GM23338 (cell line): ENCODE data around the gene MAST3. TPM values are rescaled to one million over a fixed set of nuclear protein-coding genes. Genes with fewer than 3 reads are reported as not detected.
A peak's percentile ranks its signal among the peaks of the same experiment; 100 is the strongest.

ENCODE experiments used
- ATAC-seq: fragments of 200-7000 bp; cut with Tn5 transposase; 3 replicates; pipeline ENCODE4 v1.9.1; 2020
- DNase-seq: peaks from one replicate; pipeline ENCODE4 v3.0.0-alpha.2; 2015; ENCODE audit warnings: low spot score
- H2AFZ ChIP-seq: fragments of 200-600 bp; sonication (generic); 2 replicates; pipeline ENCODE4 v1.8.0; 2016; ENCODE audit warnings: antibody characterized with exemption, mild to moderate bottlenecking, moderate library complexity
- H3F3A ChIP-seq: fragments of 200-600 bp; sonication (generic); replicated peaks from 2 replicates; pipeline ENCODE4 v1.8.0; 2017; ENCODE audit warnings: antibody characterized with exemption, mixed run types, low read depth
- H3K27ac ChIP-seq: fragments of 200-600 bp; sonication (generic); 2 replicates; pipeline ENCODE4 v1.6.1; 2016; ENCODE audit warnings: low read depth
- H3K27me3 ChIP-seq: fragments of 200-600 bp; sonication (generic); 2 replicates; pipeline ENCODE4 v1.8.0; 2016; ENCODE audit warnings: mild to moderate bottlenecking, mixed run types, moderate library complexity; ENCODE audit not compliant: insufficient read depth
- H3K36me3 ChIP-seq: fragments of 200-600 bp; sonication (generic); 2 replicates; pipeline ENCODE4 v1.8.0; 2016; ENCODE audit warnings: mild to moderate bottlenecking; ENCODE audit not compliant: insufficient read depth
- H3K4me1 ChIP-seq: fragments of 200-600 bp; sonication (generic); 2 replicates; pipeline ENCODE4 v1.8.0; 2016; ENCODE audit warnings: mild to moderate bottlenecking, moderate library complexity; ENCODE audit not compliant: insufficient read depth
- H3K4me2 ChIP-seq: fragments of 200-600 bp; sonication (generic); 2 replicates; pipeline ENCODE4 v1.7.1; 2017; ENCODE audit warnings: mixed run types
- H3K4me3 ChIP-seq: fragments of 200-600 bp; sonication (generic); 2 replicates; pipeline ENCODE4 v1.6.1; 2016; ENCODE audit warnings: mixed run types
- H3K79me2 ChIP-seq: fragments of 200-600 bp; sonication (generic); replicated peaks from 2 replicates; pipeline ENCODE4 v1.8.0; 2017; ENCODE audit warnings: mild to moderate bottlenecking; ENCODE audit not compliant: insufficient read depth
- H3K9me2 ChIP-seq: fragments of 200-600 bp; sonication (generic); 2 replicates; pipeline ENCODE4 v1.8.0; 2017; ENCODE audit not compliant: insufficient read depth
- H4K20me1 ChIP-seq: fragments of 200-600 bp; sonication (generic); replicated peaks from 2 replicates; pipeline ENCODE4 v1.8.0; 2017; ENCODE audit warnings: mild to moderate bottlenecking; ENCODE audit not compliant: insufficient read depth
- H3K27ac Mint-ChIP-seq: 2 replicates; pipeline ENCODE4 v1.8.0; 2020; ENCODE audit warnings: inconsistent platforms, mild to moderate bottlenecking, moderate library complexity, mixed read lengths
- H3K27me3 Mint-ChIP-seq: 3 replicates; pipeline ENCODE4 v1.8.0; 2022; ENCODE audit warnings: low read depth, mild to moderate bottlenecking, moderate library complexity, mixed read lengths, inconsistent platforms; ENCODE audit not compliant: insufficient read depth, poor library complexity
- H3K36me3 Mint-ChIP-seq: 3 replicates; pipeline ENCODE4 v1.8.0; 2021; ENCODE audit warnings: low read depth, mild to moderate bottlenecking, inconsistent platforms, moderate library complexity, mixed read lengths
- H3K4me1 Mint-ChIP-seq: 3 replicates; pipeline ENCODE4 v1.8.0; 2020; ENCODE audit warnings: mild to moderate bottlenecking, inconsistent platforms, mixed read lengths
- H3K4me3 Mint-ChIP-seq: 3 replicates; pipeline ENCODE4 v1.8.0; 2021; ENCODE audit warnings: moderate library complexity, mild to moderate bottlenecking, inconsistent platforms, mixed read lengths
- H3K9me3 Mint-ChIP-seq: 3 replicates; pipeline ENCODE4 v1.8.0; 2020; ENCODE audit warnings: moderate library complexity, mild to moderate bottlenecking, inconsistent platforms, mixed read lengths
- CREB1 ChIP-seq: fragments of 250-450 bp; sonication (Bioruptor Pico); IDR thresholded peaks from 2 replicates; pipeline ENCODE4 v1.5.0; 2020; ENCODE audit warnings: low read depth, mild to moderate bottlenecking, moderate library complexity
- EZH2 ChIP-seq: fragments of 200-600 bp; sonication (generic); IDR thresholded peaks from one replicate; pipeline ENCODE4 v1.8.0; 2017; ENCODE audit warnings: antibody characterized with exemption, mild to moderate bottlenecking, low read depth; ENCODE audit not compliant: unreplicated experiment
- EZH2phosphoT487 ChIP-seq: fragments of 200-600 bp; sonication (generic); IDR thresholded peaks from one replicate; pipeline ENCODE4 v1.8.1; 2018; ENCODE audit warnings: antibody characterized with exemption; ENCODE audit not compliant: unreplicated experiment
- JUNB ChIP-seq: IDR thresholded peaks from one replicate; pipeline ENCODE4 v1.6.1; 2016; ENCODE audit warnings: antibody characterized with exemption; ENCODE audit not compliant: unreplicated experiment
- NANOG ChIP-seq: IDR thresholded peaks from 2 replicates; pipeline ENCODE4 v1.6.1; 2016; ENCODE audit warnings: antibody characterized with exemption, borderline replicate concordance
- POLR2AphosphoS5 ChIP-seq: IDR thresholded peaks from 2 replicates; pipeline ENCODE4 v1.6.1; 2016; ENCODE audit warnings: antibody characterized with exemption, low read depth
- polyA plus RNA-seq: library from polyadenylated mRNA; unstranded; fragments of >200 nt; fragmentation: Nextera tagmentation; extraction: Ambion mirVana; gene quantifications from 2 replicates; pipeline ENCODE4 v1.2.1, GENCODE V29; 2016
- total RNA-seq: library from RNA; depleted of rRNA; stranded (reverse); fragments of >200 nt; shearing (Covaris generic); gene quantifications from 2 replicates; pipeline ENCODE4 v1.2.3, GENCODE V29; 2014
- TF ChIP-seq, protein P1 (sequence below): fragments of 250-450 bp; sonication (Bioruptor Pico); IDR thresholded peaks from 2 replicates; pipeline ENCODE4 v1.5.0; 2020; ENCODE audit warnings: mild to moderate bottlenecking, moderate library complexity

The MAST3 gene
- total and polyA plus RNA-seq, 2 experiments from 2014 or later: 5.6 to 8.8 TPM

DNA sequence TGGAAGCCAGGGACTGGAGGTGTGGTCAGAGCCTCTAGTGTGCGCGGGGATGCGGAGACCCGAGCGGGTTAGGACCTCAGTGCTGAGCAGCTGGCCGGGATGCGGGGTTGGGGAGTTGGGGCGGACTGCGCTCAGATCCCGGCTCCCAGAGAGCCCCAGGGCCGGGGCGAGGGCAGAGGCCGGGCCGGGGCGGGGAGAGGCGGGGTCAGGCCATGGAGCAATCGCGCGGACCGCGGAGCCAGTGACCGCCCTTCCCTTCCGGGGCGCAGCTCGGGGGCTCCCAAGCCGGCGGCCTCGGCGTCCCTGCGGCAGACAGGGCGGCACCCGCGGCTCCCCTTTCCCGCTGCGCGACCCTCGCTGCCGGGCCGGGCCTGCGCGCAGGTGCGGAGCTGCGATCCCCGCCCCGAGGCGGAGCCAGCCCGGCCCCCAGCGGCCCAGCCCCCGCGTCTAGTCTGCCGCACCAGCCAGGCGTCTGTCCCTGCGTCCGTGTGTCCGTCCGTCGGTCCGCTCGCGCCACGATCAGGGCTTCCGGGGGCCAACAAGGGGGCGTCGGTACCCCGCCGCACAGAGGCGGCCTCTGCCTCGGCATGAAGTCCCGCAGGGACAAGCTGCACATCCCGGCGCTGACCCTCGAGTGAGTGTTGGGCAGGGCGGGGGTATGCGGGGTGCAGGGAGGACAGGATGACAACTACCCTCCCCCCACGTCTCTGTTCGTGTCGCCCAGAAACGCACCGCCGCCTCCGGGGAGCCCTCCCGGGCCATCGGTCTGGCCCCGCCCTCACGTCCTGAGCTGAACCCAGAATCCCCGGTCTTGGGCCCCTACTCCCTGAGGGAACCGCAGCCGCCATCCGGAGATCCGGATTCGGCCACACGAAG is 12.4 kb downstream of the MAST3 start (continued):
- TF ChIP-seq, protein P1, sequence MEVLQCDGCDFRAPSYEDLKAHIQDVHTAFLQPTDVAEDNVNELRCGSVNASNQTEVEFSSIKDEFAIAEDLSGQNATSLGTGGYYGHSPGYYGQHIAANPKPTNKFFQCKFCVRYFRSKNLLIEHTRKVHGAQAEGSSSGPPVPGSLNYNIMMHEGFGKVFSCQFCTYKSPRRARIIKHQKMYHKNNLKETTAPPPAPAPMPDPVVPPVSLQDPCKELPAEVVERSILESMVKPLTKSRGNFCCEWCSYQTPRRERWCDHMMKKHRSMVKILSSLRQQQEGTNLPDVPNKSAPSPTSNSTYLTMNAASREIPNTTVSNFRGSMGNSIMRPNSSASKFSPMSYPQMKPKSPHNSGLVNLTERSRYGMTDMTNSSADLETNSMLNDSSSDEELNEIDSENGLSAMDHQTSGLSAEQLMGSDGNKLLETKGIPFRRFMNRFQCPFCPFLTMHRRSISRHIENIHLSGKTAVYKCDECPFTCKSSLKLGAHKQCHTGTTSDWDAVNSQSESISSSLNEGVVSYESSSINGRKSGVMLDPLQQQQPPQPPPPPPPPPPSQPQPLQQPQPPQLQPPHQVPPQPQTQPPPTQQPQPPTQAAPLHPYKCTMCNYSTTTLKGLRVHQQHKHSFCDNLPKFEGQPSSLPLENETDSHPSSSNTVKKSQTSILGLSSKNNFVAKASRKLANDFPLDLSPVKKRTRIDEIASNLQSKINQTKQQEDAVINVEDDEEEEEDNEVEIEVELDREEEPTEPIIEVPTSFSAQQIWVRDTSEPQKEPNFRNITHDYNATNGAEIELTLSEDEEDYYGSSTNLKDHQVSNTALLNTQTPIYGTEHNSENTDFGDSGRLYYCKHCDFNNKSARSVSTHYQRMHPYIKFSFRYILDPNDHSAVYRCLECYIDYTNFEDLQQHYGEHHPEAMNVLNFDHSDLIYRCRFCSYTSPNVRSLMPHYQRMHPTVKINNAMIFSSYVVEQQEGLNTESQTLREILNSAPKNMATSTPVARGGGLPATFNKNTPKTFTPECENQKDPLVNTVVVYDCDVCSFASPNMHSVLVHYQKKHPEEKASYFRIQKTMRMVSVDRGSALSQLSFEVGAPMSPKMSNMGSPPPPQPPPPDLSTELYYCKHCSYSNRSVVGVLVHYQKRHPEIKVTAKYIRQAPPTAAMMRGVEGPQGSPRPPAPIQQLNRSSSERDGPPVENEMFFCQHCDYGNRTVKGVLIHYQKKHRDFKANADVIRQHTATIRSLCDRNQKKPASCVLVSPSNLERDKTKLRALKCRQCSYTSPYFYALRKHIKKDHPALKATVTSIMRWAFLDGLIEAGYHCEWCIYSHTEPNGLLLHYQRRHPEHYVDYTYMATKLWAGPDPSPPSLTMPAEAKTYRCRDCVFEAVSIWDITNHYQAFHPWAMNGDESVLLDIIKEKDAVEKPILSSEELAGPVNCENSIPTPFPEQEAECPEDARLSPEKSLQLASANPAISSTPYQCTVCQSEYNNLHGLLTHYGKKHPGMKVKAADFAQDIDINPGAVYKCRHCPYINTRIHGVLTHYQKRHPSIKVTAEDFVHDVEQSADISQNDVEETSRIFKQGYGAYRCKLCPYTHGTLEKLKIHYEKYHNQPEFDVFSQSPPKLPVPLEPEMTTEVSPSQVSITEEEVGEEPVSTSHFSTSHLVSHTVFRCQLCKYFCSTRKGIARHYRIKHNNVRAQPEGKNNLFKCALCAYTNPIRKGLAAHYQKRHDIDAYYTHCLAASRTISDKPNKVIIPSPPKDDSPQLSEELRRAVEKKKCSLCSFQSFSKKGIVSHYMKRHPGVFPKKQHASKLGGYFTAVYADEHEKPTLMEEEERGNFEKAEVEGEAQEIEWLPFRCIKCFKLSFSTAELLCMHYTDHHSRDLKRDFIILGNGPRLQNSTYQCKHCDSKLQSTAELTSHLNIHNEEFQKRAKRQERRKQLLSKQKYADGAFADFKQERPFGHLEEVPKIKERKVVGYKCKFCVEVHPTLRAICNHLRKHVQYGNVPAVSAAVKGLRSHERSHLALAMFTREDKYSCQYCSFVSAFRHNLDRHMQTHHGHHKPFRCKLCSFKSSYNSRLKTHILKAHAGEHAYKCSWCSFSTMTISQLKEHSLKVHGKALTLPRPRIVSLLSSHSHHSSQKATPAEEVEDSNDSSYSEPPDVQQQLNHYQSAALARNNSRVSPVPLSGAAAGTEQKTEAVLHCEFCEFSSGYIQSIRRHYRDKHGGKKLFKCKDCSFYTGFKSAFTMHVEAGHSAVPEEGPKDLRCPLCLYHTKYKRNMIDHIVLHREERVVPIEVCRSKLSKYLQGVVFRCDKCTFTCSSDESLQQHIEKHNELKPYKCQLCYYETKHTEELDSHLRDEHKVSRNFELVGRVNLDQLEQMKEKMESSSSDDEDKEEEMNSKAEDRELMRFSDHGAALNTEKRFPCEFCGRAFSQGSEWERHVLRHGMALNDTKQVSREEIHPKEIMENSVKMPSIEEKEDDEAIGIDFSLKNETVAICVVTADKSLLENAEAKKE (CRISPR knock-in tag): no peak

DNA sequence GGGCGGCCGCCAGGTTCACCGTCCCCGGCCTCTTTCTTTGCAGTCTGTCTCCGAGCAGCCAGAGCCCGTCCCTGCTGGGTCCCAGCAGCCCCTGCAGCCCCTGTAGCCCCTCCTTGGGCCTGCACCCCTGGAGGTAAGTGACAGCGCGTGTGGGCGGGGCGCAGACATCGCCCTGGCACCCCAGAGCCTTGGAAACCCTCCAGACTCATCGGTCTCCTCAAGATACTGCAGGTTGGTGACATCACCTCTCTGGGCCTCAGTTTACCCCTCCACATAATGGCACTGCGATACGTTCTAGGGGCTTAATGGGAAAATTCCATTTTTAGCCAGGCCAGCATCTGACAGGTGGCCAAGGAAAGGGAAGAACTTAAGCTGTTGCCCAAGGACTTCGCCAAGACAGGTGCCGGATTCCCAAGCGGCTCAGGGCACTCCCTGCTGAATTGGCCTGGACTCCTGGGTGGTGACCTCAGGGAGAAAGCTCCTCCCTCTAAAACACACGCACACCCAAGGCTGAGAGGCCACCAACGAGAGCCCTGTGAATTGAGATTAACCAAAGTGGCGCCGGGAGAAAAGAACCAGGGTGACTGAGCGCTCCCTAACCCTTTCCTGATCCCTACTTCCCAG is 13.1 kb downstream of the MAST3 start:
- Histone ChIP-seq H2AFZ (peak overlapping the region; percentile 92; the same call in 1 of the 2 replicates), H3K27me3 (peaks cover 22% of the 10 kb centered on the region), H3F3A (peaks cover 11% of the 10 kb centered on the region; the same call in 1 of the 2 replicates), H3K27ac (no peak overlapping the region), H4K20me1 (no peaks in the 10 kb centered on the region), H3K4me1 (peaks cover 6% of the 10 kb centered on the region; the same call in 1 of the 2 replicates), H3K36me3 (no peaks in the 10 kb centered on the region), H3K4me3 (peak overlapping the region; percentile 90), H3K9me2 (no peaks in the 10 kb centered on the region), H3K79me2 (no peaks in the 10 kb centered on the region), H3K4me2 (peak overlapping the region; percentile 95)
- peak; percentile 75 for DNase-seq
- peaks cover 24% of the 10 kb centered on the region for H3K27me3 Mint-ChIP-seq
- H3K27ac Mint-ChIP-seq: no peak overlapping the region
- no peak; the same call in 1 of the 3 replicates for ATAC-seq
- peak overlapping the region; percentile 75 for H3K4me3 Mint-ChIP-seq
- H3K36me3 Mint-ChIP-seq: no peaks in the 10 kb centered on the region; the same call in 2 of the 3 replicates
- H3K9me3 Mint-ChIP-seq: no peaks in the 10 kb centered on the region
- H3K4me1 Mint-ChIP-seq: peaks cover 9% of the 10 kb centered on the region
- TF ChIP-seq EZH2phosphoT487 (no peak), POLR2AphosphoS5 (no peak), JUNB (no peak), EZH2 (no peak), CREB1 (CRISPR knock-in tag) (no peak), NANOG (no peak)
